Fibroblast of the aortic adventitia (primary cell): ENCODE results near the gene TAF12. TPM values are rescaled to one million over a fixed set of nuclear protein-coding genes. Genes with fewer than 3 reads are reported as not detected.
A peak's percentile ranks its signal among the peaks of the same experiment; 100 is the strongest.
"Not testable (repeated sequence)": the region's sequence is repeated elsewhere in the genome, so short reads cannot be mapped to it uniquely, and the experiment has no call there.

ENCODE experiments used
- DNase-seq: peaks from one replicate; pipeline ENCODE4 v3.0.0-alpha.2; 2010; ENCODE audit warnings: low read depth
- H3K4me3 ChIP-seq: 2 replicates; pipeline ENCODE4 v1.5.1; 2011; ENCODE audit warnings: low read depth, mild to moderate bottlenecking, control low read depth, low read length, moderate library complexity
- total RNA-seq: library from RNA; depleted of rRNA; stranded (reverse); fragments of >200 nt; gene quantifications from 2 replicates; pipeline ENCODE4 v1.2.3, GENCODE V29; 2012; ENCODE audit warnings: low replicate concordance
- TF ChIP-seq, protein P1 (sequence below): IDR thresholded peaks from 2 replicates; pipeline ENCODE4 v1.5.1; 2011; ENCODE audit warnings: mild to moderate bottlenecking, low read length, control low read depth, inconsistent platforms; ENCODE audit not compliant: insufficient read depth

Gene TAF12
- total RNA-seq, 1 donor = 36.0 TPM

DNA sequence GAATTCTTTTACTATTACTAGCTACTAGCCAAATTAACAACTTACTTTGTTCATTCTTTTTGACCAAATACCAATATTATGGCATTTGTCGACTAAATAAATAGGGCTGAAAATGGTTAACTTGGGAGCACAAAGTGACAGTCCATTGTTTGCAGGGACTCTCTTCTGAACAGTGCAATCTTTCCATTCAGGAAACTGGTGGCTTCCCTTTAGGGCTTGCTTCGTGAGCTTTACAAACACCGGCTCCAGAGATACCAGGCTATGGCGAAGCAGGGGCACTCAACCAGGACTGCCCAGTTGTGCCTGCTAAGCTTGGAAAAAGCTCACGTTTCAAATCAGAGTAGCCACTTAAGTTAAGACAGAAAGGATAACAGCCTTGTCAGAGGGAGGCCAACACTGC, 38.5 kb downstream of the TAF12 start:
- DNase-seq = no peak
- TF ChIP-seq, protein P1, sequence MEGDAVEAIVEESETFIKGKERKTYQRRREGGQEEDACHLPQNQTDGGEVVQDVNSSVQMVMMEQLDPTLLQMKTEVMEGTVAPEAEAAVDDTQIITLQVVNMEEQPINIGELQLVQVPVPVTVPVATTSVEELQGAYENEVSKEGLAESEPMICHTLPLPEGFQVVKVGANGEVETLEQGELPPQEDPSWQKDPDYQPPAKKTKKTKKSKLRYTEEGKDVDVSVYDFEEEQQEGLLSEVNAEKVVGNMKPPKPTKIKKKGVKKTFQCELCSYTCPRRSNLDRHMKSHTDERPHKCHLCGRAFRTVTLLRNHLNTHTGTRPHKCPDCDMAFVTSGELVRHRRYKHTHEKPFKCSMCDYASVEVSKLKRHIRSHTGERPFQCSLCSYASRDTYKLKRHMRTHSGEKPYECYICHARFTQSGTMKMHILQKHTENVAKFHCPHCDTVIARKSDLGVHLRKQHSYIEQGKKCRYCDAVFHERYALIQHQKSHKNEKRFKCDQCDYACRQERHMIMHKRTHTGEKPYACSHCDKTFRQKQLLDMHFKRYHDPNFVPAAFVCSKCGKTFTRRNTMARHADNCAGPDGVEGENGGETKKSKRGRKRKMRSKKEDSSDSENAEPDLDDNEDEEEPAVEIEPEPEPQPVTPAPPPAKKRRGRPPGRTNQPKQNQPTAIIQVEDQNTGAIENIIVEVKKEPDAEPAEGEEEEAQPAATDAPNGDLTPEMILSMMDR = no peak
- H3K4me3 ChIP-seq = no peak overlapping the region

DNA sequence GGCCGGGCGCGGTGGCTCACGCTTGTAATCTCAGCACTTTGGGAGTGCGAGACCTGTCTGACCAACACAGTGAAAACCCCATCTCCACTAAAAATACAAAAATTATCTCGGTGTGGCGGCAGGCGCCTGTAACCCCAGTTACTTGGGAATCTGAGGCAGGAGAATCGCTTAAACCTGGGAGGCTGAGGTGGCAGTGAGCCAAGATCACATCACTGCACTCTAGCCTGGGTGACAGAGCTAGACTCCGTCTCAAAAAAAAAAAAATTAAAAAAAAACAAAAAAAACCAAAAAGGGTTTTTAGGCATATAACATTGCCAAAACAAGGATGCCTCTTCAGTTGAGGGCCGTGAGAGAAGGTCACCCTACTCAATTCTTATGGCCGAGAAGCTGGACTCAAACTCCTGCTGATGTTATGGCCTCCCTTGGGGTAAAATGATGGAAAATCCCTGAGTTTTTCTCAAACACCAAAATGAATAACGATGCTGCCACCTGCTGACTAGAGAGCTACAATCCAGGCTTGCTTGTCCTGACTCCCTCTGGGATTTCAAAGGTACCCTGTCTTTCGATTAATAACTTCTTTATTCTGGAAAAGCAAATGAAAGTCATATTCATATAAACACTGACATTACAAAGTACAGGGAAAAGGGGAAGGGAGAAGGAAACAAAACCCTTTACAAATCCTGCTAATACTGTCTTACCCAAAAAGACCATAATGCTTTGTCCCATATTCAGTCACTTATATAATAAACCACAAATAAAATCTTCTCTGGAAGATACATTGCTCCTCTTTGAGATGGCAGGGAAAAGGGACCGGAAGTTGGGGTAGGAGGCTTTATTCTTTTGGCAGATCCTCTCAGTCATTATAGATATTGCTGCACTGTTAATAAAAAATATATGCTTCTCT, 40.1 kb downstream of the TAF12 start:
- H3K4me3 ChIP-seq = no peak overlapping the region
- TF ChIP-seq, protein P1 = peak; percentile 77
- DNase-seq = peak; percentile 88

DNA sequence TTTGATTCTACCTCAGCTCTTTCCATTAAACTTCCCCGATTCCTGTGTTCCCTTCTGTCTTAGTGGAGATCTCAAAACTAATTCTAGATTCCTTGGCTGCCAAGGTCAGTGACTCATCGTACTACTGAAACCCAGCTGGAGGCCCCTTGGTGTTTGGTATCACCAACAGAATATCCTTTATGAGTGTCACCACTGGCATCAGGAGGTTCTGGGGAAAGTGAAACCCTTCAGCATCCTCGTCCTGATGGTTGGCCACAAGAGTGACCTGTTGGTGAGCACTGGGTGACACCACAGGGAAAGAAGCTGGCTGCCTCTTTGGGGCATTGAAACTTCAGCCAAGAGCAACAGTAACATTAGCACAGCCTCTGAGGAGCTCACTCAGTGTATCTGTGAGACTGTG, 41.2 kb downstream of the TAF12 start:
- peak; percentile 85 for DNase-seq
- TF ChIP-seq, protein P1 = no peak
- no peak overlapping the region for H3K4me3 ChIP-seq

DNA sequence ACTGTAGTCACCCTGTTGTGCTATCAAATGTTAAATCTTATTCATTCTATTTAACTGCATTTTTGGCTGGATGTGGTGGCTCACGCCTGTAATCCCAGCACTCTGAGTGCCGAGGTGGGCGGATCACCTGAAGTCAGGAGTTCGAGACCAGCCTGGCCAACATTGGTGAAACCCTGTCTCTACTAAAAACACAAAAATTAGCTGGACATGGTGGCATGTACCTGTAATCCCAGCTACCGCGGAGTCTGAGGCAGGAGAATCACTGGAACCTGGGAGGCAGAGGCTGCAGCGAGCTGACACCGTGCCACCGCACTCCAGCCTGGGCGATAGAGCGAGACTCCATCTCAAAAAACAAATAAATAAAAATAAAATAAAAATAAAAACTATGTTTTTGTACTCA, 46.6 kb downstream of the TAF12 start:
- not testable (repeated sequence) for H3K4me3 ChIP-seq, DNase-seq

DNA sequence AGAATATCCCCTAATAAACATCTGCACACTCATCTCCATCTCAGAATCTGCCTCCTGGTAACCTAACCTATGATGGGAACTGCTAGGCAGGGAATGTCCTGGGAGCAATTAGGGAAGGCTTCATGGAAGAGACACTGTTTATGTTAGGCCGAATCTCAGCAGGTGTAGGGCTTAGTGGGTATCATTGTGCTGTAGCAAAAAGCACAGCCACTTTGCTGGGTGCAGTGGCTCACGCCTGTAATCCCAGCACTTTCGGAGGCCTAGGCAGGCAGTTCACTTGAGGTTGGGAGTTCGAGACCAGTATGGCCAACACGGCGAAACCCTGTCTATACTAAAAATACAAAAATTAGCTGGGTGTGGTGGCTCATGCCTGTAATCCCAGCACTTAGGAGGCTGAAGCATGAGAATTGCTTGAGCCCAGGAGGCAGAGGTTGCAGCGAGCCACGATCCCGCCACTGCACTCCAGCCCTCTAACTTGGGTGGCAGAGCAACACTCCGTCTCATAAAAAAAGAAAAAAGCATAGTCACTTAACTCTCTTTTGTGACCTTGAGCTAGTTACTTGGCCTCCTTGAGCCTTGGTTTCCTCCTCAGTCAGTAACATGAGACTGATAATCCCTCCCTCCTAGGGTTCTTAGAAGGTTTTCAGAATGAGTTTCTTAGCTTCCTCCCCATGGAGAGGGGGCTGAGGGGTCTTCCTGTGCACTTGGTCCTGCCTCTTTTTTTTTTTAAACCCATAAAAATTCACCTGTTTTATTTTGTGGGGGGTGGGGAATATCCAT, 47.3 kb downstream of the TAF12 start:
- no peak for DNase-seq
- TF ChIP-seq, protein P1 = no peak
- H3K4me3 ChIP-seq = no peak overlapping the region

DNA sequence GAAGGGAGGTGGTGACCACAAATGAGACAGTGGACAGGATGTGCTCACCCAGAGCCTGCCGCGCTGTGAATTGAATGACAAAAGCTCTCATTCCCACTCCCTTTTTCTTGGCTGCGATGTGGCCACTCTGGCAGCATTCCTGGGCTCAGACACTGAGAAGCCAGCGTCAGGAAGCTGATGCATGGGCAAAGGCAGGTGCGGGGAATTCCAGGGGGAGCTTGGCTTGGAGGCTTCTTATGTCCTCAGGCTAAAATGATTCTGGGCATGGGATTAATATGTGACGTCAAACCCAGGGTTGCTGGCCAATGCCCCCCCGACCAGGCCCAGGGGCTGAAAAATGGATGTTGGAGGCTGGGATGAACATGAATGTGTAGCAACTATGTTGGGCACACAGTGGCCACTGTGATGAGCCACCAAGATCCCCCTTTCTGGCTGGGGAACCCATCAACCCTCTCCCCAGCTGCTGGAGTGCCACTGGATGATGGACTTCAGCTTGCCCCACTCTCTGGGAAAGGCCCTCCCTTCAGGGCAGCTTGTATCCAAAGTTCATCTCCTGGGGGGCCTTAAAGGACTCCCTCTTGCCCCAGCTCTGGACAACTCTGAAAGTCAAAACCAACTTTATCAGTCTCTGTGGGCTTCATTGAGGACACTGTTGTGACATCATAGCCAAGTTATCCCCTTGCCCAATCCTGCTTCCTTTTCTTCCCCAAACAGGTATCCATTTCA, 48.0 kb downstream of the TAF12 start:
- peak; percentile 84 for DNase-seq
- not testable (repeated sequence) for H3K4me3 ChIP-seq

DNA sequence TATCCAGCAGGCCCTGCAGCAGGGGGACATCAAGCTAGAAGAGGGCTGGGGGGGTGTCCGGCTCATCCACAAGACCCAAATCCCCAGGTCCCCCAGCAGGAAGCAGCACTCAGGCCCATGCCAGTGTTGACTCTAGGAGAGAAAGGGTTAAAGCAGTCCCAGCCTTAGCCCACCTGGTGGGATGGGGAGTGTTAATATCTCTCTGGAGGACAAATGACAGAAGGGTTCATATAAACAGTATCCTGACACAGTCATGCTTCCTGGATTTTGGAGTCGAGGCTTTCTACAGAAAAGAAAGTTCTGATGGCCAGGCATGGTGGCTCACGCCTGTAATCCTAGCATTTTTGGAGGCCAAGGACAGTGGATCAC, 48.9 kb downstream of the TAF12 start:
- not testable (repeated sequence) for DNase-seq, H3K4me3 ChIP-seq
